Measurements from ENCODE around the gene DHODH. TPM values are rescaled to one million over a fixed set of nuclear protein-coding genes. Genes with fewer than 3 reads are reported as not detected.

The DHODH gene
- total and polyA plus RNA-seq, 2 of the 4 experiments (the other 2 are of a cell fraction) = 3.2 to 4.1 TPM

- TF ChIP-seq USF2 (IDR thresholded peaks at IDR 0.05; ENCODE audit: low read depth, low read length) = no peak
- no peak for TF ChIP-seq RFX5 (IDR thresholded peaks at IDR 0.05; ENCODE audit: low read depth, low read length)
- no peak for TF ChIP-seq NFE2L2 (IDR thresholded peaks at IDR 0.05; ENCODE audit: low read depth, low read length)
- no peak for TF ChIP-seq CHD1 (IDR thresholded peaks at IDR 0.05; ENCODE audit: low read depth, low read length)
- no peak for TF ChIP-seq MAZ (IDR thresholded peaks at IDR 0.05; ENCODE audit: borderline replicate concordance, low read depth, low read length)
- no peak for TF ChIP-seq RCOR1 (IDR thresholded peaks at IDR 0.05; ENCODE audit: insufficient replicate concordance, low read length)
- TF ChIP-seq MAFK (IDR thresholded peaks at IDR 0.05; ENCODE audit: low read depth, low read length) = no peak
- TF ChIP-seq RAD21 (IDR thresholded peaks at IDR 0.05; ENCODE audit: low read length) = no peak
- no peak for TF ChIP-seq MXI1 (IDR thresholded peaks at IDR 0.05; ENCODE audit: borderline replicate concordance, low read depth, low read length)
- TF ChIP-seq, protein P1, sequence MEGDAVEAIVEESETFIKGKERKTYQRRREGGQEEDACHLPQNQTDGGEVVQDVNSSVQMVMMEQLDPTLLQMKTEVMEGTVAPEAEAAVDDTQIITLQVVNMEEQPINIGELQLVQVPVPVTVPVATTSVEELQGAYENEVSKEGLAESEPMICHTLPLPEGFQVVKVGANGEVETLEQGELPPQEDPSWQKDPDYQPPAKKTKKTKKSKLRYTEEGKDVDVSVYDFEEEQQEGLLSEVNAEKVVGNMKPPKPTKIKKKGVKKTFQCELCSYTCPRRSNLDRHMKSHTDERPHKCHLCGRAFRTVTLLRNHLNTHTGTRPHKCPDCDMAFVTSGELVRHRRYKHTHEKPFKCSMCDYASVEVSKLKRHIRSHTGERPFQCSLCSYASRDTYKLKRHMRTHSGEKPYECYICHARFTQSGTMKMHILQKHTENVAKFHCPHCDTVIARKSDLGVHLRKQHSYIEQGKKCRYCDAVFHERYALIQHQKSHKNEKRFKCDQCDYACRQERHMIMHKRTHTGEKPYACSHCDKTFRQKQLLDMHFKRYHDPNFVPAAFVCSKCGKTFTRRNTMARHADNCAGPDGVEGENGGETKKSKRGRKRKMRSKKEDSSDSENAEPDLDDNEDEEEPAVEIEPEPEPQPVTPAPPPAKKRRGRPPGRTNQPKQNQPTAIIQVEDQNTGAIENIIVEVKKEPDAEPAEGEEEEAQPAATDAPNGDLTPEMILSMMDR (conservative IDR thresholded peaks at IDR 0.05; ENCODE audit: low read depth, low read length) = no peak
- TF ChIP-seq CEBPB (IDR thresholded peaks at IDR 0.05; ENCODE audit: low read depth, low read length) = no peak
- TF ChIP-seq ELK1 (IDR thresholded peaks at IDR 0.05; ENCODE audit: borderline replicate concordance, low read depth, low read length) = no peak
- no peak for TF ChIP-seq SMC3 (IDR thresholded peaks at IDR 0.05; ENCODE audit: low read depth, low read length)
- TF ChIP-seq BHLHE40 (IDR thresholded peaks at IDR 0.05; ENCODE audit: low read depth, low read length) = no peak
- TF ChIP-seq FOS (IDR thresholded peaks at IDR 0.05; ENCODE audit: low read depth, low read length) = no peak
- Histone ChIP-seq H3K9ac (ENCODE audit: low read depth, low read length) (no peak overlapping the region), H3K4ac (ENCODE audit: low read depth, low read length) (no peak overlapping the region), H4K91ac (ENCODE audit: insufficient read depth, low read depth, low read length) (no peak overlapping the region), H4K20me1 (ENCODE audit: insufficient read depth, low read length) (no peaks in the 10 kb centered on the region), H3K4me1 (ENCODE audit: control insufficient read depth, insufficient read depth, low read length) (no peaks in the 10 kb centered on the region), H4K5ac (ENCODE audit: low read depth, low read length) (no peak overlapping the region), H2AK9ac (replicated peaks; ENCODE audit: low read depth, low read length, poor library complexity) (no peak overlapping the region), H3K27ac (ENCODE audit: insufficient read depth, low read length) (no peak overlapping the region), H3K9me3 (ENCODE audit: control insufficient read depth, insufficient read depth, low read length) (no peaks in the 10 kb centered on the region), H3K14ac (replicated peaks; ENCODE audit: low read depth, low read length) (no peak overlapping the region), H3K4me2 (ENCODE audit: low read depth, low read length) (no peak overlapping the region), H2BK120ac (ENCODE audit: low read depth, low read length) (no peak overlapping the region), H3K23ac (ENCODE audit: low read depth, low read length) (no peak overlapping the region), H2BK15ac (ENCODE audit: low read depth, low read length) (no peak overlapping the region), H2AK5ac (ENCODE audit: low read depth, low read length) (no peak overlapping the region), H3K36me3 (ENCODE audit: control insufficient read depth, insufficient read depth, low read length) (no peaks in the 10 kb centered on the region), H2BK20ac (ENCODE audit: low read depth, low read length) (no peak overlapping the region), H3K79me1 (ENCODE audit: low read depth in 1 of 2, low read length in 2 of 2) (no peaks in the 10 kb centered on the region), H3K18ac (ENCODE audit: low read depth, low read length) (no peak overlapping the region), H4K8ac (ENCODE audit: low read depth in 2 of 2, low read length in 2 of 2) (no peak overlapping the region), H3K9me1 (ENCODE audit: insufficient read depth, low read length) (no peaks in the 10 kb centered on the region), H2AFZ (replicated peaks; ENCODE audit: low read length, poor library complexity) (no peak overlapping the region), H3K27me3 (ENCODE audit: control insufficient read depth, insufficient read depth, low read length) (peaks cover 3% of the 10 kb centered on the region), H3K56ac (ENCODE audit: extremely low read depth, insufficient read depth, low read length) (no peak overlapping the region), H2BK5ac (ENCODE audit: low read depth, low read length, poor library complexity, severe bottlenecking) (no peak overlapping the region), H3K4me3 (ENCODE audit: insufficient read depth, low read depth, low read length) (no peak overlapping the region)
- intact Hi-C loops (cut with micrococcal nuclease) (no loop called here), dilution Hi-C loops (cut with HindIII; ENCODE audit: low sequenced_read_pairs, unreplicated experiment) (no loop called here), in situ Hi-C loops (cut with MboI; ENCODE audit: low sequenced_read_pairs) (no loop called here)
- ChIA-PET CTCF (no interaction called here), POLR2A (ENCODE audit: unreplicated experiment) (no interaction called here)
- ATAC-seq (ENCODE audit: low read depth) (no peak), DNase-seq (no peak)
- BruUV-seq (replicated peaks) = no TSS peak
- WGBS, 2 experiments (ENCODE audit: extremely low coverage in 2 of 2, insufficient read length in 1 of 2) = 83% methylated on average over 4 of the region's 9 CpGs; no CpG with 5 or more reads in 1 of the 2 experiments
These were observed 23.1 kb upstream of the DHODH start for GRCh38 chr16:71985262-71985974.
